GM12892 (cell line): ENCODE results near the gene RIN1.

Experiments used
- POLR2A ChIP-seq: IDR thresholded peaks from 2 replicates; pipeline ENCODE4 v1.6.1; 2011; ENCODE audit warnings: low read depth, low read length, control low read depth
- POLR2AphosphoS5 ChIP-seq: IDR thresholded peaks from 2 replicates; pipeline ENCODE4 v1.6.1; 2011; ENCODE audit warnings: low read depth, low read length, control low read depth
- TAF1 ChIP-seq: IDR thresholded peaks from 2 replicates; pipeline ENCODE4 v1.6.1; 2011; ENCODE audit warnings: low read depth, mild to moderate bottlenecking, control low read depth, low read length, borderline replicate concordance

GRCh38 chr11:66333220-66333877, 2.9 kb downstream of the RIN1 start:
- TF ChIP-seq POLR2A (no peak), POLR2AphosphoS5 (no peak), TAF1 (no peak)
